Breast epithelium (tissue), 4 donors: ENCODE data around the gene SIAH3. TPM values are rescaled to one million over a fixed set of nuclear protein-coding genes. Genes with fewer than 3 reads are reported as not detected.

ENCODE experiments used
- DNase-seq, 2 donors: peaks; one replicate each; pipeline ENCODE4 v3.0.0-alpha.2; 2019; ENCODE audit warnings: low spot score in 2 of 2
- H3K27ac ChIP-seq, 2 donors: fragments of 200-600 bp; sonication (generic) in 1 of 2; one replicate each; pipeline ENCODE4 v1.5.1; 2016 to 2019; ENCODE audit warnings: mild to moderate bottlenecking in 1 of 2
- H3K27me3 ChIP-seq, 2 donors: fragments of 200-600 bp; sonication (generic) in 1 of 2; one replicate each; pipeline versions ENCODE4 v1.5.1 to v1.6.0; 2017 to 2019; ENCODE audit warnings: control low read depth in 1 of 2, mild to moderate bottlenecking in 1 of 2
- H3K36me3 ChIP-seq: fragments of 200-600 bp; one replicate; pipeline ENCODE4 v1.5.1; 2019
- H3K4me1 ChIP-seq, 2 donors: fragments of 200-600 bp; sonication (generic); one replicate each; pipeline ENCODE4 v1.5.1; 2016 to 2019; ENCODE audit warnings: control low read depth in 1 of 2
- H3K4me3 ChIP-seq, 3 donors: fragments of 200-600 bp; sonication (generic); 1 replicate in 2 of 3; 2 replicates in 1 of 3; pipeline ENCODE4 v1.5.1; 2016 to 2019; ENCODE audit warnings: mild to moderate bottlenecking in 3 of 3, moderate library complexity in 2 of 3
- H3K9me3 ChIP-seq, 2 donors: fragments of 200-600 bp; sonication (generic) in 1 of 2; one replicate each; pipeline ENCODE4 v1.5.1; 2016 to 2019; ENCODE audit warnings: control low read depth in 1 of 2
- CTCF ChIP-seq, 3 donors: fragments of 450-650 bp; IDR thresholded peaks; one replicate each; pipeline ENCODE4 v1.5.1; 2016 to 2017; ENCODE audit warnings: antibody characterized with exemption in 3 of 3, mild to moderate bottlenecking in 3 of 3, moderate library complexity in 3 of 3
- POLR2A ChIP-seq: fragments of 450-650 bp; IDR thresholded peaks from one replicate; pipeline ENCODE4 v1.6.1; 2016; ENCODE audit warnings: antibody characterized with exemption, mild to moderate bottlenecking, moderate library complexity
- POLR2AphosphoS5 ChIP-seq, 3 donors: sonication (generic); formaldehyde crosslinking; IDR thresholded peaks; one replicate each; pipeline ENCODE4 v1.6.1; 2017; ENCODE audit warnings: antibody characterized with exemption in 3 of 3
- intact Hi-C: fragments of 100-400 bp; cut with DNase I; formaldehyde crosslinking; loops from one replicate; pipeline ENCODE4 v1.15.1; 2023; ENCODE audit warnings: low total_unique reads
- total RNA-seq, 3 donors: library from RNA; depleted of rRNA; stranded (reverse); fragments of >200 nt; gene quantifications; one replicate each; pipeline ENCODE4 v1.1.0, GENCODE V29; 2016

SIAH3 gene
- total RNA-seq, 3 donors from 2014 or later, result under 0.01 TPM; not detected in 2

GRCh38 chr13:45831851-45832250 lies 19.7 kb downstream of the SIAH3 start:
- no peaks in the 10 kb centered on the region for H3K36me3 ChIP-seq
- TF ChIP-seq POLR2AphosphoS5 (IDR thresholded peaks at IDR 0.05) (no peak), POLR2A (no peak), CTCF (IDR thresholded peaks at IDR 0.05) (no peak)
- H3K9me3 ChIP-seq, result no peaks in the 10 kb centered on the region
- no peak overlapping the region for H3K27ac ChIP-seq
- no peak overlapping the region for H3K4me3 ChIP-seq
- H3K27me3 ChIP-seq, result no peaks in the 10 kb centered on the region
- H3K4me1 ChIP-seq, result peaks cover 0 to 6% of the 10 kb centered on the region in 2 donors
- intact Hi-C loops, result loop anchor here (1.0 kb wide), 1 partner anchor 10 kb away; no protein-coding TSS in a partner anchor
- DNase-seq, result no peak

- no peak for TF ChIP-seq POLR2A
- TF ChIP-seq CTCF (IDR thresholded peaks at IDR 0.05), result no peak
- TF ChIP-seq POLR2AphosphoS5 (IDR thresholded peaks at IDR 0.05), result no peak
- H3K9me3 ChIP-seq, result no peaks in the 10 kb centered on the region
- no peaks in the 10 kb centered on the region for H3K27me3 ChIP-seq
- intact Hi-C loops, result no loop called here
- no peak overlapping the region for H3K27ac ChIP-seq
- no peak for DNase-seq
- peaks cover 0 to 6% of the 10 kb centered on the region in 2 donors for H3K4me1 ChIP-seq
- no peaks in the 10 kb centered on the region for H3K36me3 ChIP-seq
- no peak overlapping the region for H3K4me3 ChIP-seq
Observed at GRCh38 chr13:45830121-45830520, 21.4 kb downstream of the SIAH3 start.

- no peak overlapping the region for H3K27ac ChIP-seq
- intact Hi-C loops, result no loop called here
- no peaks in the 10 kb centered on the region for H3K4me1 ChIP-seq
- no peak for DNase-seq
- no peaks in the 10 kb centered on the region for H3K9me3 ChIP-seq
- H3K4me3 ChIP-seq, result no peak overlapping the region
- H3K36me3 ChIP-seq, result no peaks in the 10 kb centered on the region
- H3K27me3 ChIP-seq, result no peaks in the 10 kb centered on the region
- TF ChIP-seq POLR2AphosphoS5 (IDR thresholded peaks at IDR 0.05), result no peak
- no peak for TF ChIP-seq CTCF (IDR thresholded peaks at IDR 0.05)
- no peak for TF ChIP-seq POLR2A
Observed at GRCh38 chr13:45828256-45828968, 23.1 kb downstream of the SIAH3 start.

- Histone ChIP-seq H3K4me1 (no peaks in the 10 kb centered on the region), H3K27me3 (no peaks in the 10 kb centered on the region), H3K9me3 (no peaks in the 10 kb centered on the region), H3K4me3 (no peak overlapping the region), H3K36me3 (no peaks in the 10 kb centered on the region), H3K27ac (no peak overlapping the region)
- no peak for DNase-seq
- intact Hi-C loops, result no loop called here
- no peak for TF ChIP-seq POLR2A
- TF ChIP-seq POLR2AphosphoS5 (IDR thresholded peaks at IDR 0.05), result no peak
- no peak for TF ChIP-seq CTCF (IDR thresholded peaks at IDR 0.05)
Observed at GRCh38 chr13:45827318-45827717, 24.2 kb downstream of the SIAH3 start.

- H3K36me3 ChIP-seq, result no peaks in the 10 kb centered on the region
Observed at GRCh38 chr13:45826731-45827130, 24.8 kb downstream of the SIAH3 start.

More at GRCh38 chr13:45826731-45827130, 24.8 kb downstream of the SIAH3 start:
- Histone ChIP-seq H3K27ac (no peak overlapping the region), H3K27me3 (no peaks in the 10 kb centered on the region), H3K4me1 (no peaks in the 10 kb centered on the region), H3K9me3 (no peaks in the 10 kb centered on the region), H3K4me3 (no peak overlapping the region)
- intact Hi-C loops, result no loop called here
- no peak for DNase-seq
- TF ChIP-seq POLR2AphosphoS5 (IDR thresholded peaks at IDR 0.05) (no peak), POLR2A (no peak), CTCF (IDR thresholded peaks at IDR 0.05) (no peak)
